Astrocyte (in vitro differentiated cells and primary cell): ENCODE measurements around the gene LIX1L. TPM values are rescaled to one million over a fixed set of nuclear protein-coding genes. Genes with fewer than 3 reads are reported as not detected.
A peak's percentile ranks its signal among the peaks of the same experiment; 100 is the strongest.

Experiments used
- DNase-seq: peaks from one replicate; pipeline ENCODE4 v3.0.0-alpha.2; 2010; ENCODE audit warnings: low read depth
- FAIRE-seq: peaks from 2 replicates; lab custom pipeline; 2011; peaks lifted over from hg19 to GRCh38; lab: Jason Lieb, UNC
- H2AFZ ChIP-seq: 2 replicates; pipeline ENCODE4 v1.6.0; 2012; ENCODE audit warnings: low read depth, low read length, inconsistent platforms
- H3K27ac ChIP-seq: 2 replicates; pipeline ENCODE4 v1.5.1; 2011; ENCODE audit warnings: low read depth, low read length, inconsistent platforms
- H3K27me3 ChIP-seq: 2 replicates; pipeline ENCODE4 v1.6.0; 2011; ENCODE audit warnings: low read length, inconsistent platforms; ENCODE audit not compliant: insufficient read depth
- H3K36me3 ChIP-seq: 2 replicates; pipeline ENCODE4 v1.5.1; 2011; ENCODE audit warnings: low read length, inconsistent platforms; ENCODE audit not compliant: insufficient read depth
- H3K4me1 ChIP-seq: 2 replicates; pipeline ENCODE4 v1.5.1; 2011; ENCODE audit warnings: low read length, inconsistent platforms; ENCODE audit not compliant: insufficient read depth
- H3K4me2 ChIP-seq: 2 replicates; pipeline ENCODE4 v1.6.0; 2012; ENCODE audit warnings: low read length, inconsistent platforms
- H3K4me3 ChIP-seq: 2 replicates; pipeline ENCODE4 v1.5.1; 2011; ENCODE audit warnings: low read depth, mild to moderate bottlenecking, low read length, inconsistent platforms; ENCODE audit not compliant: insufficient read depth
- H3K79me2 ChIP-seq: 2 replicates; pipeline ENCODE4 v1.6.0; 2012; ENCODE audit warnings: mild to moderate bottlenecking, low read length, inconsistent platforms; ENCODE audit not compliant: insufficient read depth
- H3K9ac ChIP-seq: 2 replicates; pipeline ENCODE4 v1.6.0; 2012; ENCODE audit warnings: mild to moderate bottlenecking, low read length, inconsistent platforms
- H3K9me3 ChIP-seq: 2 replicates; pipeline ENCODE4 v1.5.1; 2012; ENCODE audit warnings: low read depth, mild to moderate bottlenecking, low read length, inconsistent platforms; ENCODE audit not compliant: insufficient read depth
- H4K20me1 ChIP-seq: 2 replicates; pipeline ENCODE4 v1.6.0; 2012; ENCODE audit warnings: low read length, inconsistent platforms; ENCODE audit not compliant: insufficient read depth
- H3K27ac Mint-ChIP-seq: one replicate; pipeline ENCODE4 v1.8.0; 2021; ENCODE audit warnings: mild to moderate bottlenecking, mixed read lengths; ENCODE audit not compliant: unreplicated experiment
- H3K27me3 Mint-ChIP-seq: one replicate; pipeline ENCODE4 v1.8.0; 2021; ENCODE audit warnings: low read depth, mixed read lengths; ENCODE audit not compliant: unreplicated experiment
- H3K36me3 Mint-ChIP-seq: one replicate; pipeline ENCODE4 v1.8.0; 2021; ENCODE audit warnings: low read depth, mixed read lengths; ENCODE audit not compliant: unreplicated experiment
- H3K4me1 Mint-ChIP-seq: one replicate; pipeline ENCODE4 v1.8.0; 2021; ENCODE audit warnings: low read depth, mixed read lengths; ENCODE audit not compliant: unreplicated experiment
- H3K4me3 Mint-ChIP-seq: one replicate; pipeline ENCODE4 v1.8.0; 2021; ENCODE audit warnings: mild to moderate bottlenecking, moderate library complexity, mixed read lengths; ENCODE audit not compliant: unreplicated experiment
- H3K9me3 Mint-ChIP-seq: one replicate; pipeline ENCODE4 v1.8.0; 2021; ENCODE audit warnings: mild to moderate bottlenecking, mixed read lengths; ENCODE audit not compliant: unreplicated experiment
- EZH2 ChIP-seq: IDR thresholded peaks from 2 replicates; pipeline ENCODE4 v1.6.1; 2012; ENCODE audit warnings: mild to moderate bottlenecking, low read length, inconsistent platforms; ENCODE audit not compliant: insufficient read depth
- total RNA-seq: library from RNA; stranded (reverse); gene quantifications from 2 replicates; pipeline ENCODE4 v1.2.1, GENCODE V29; 2021
- TF ChIP-seq, protein P1 (sequence below): IDR thresholded peaks from 2 replicates; pipeline ENCODE4 v1.5.1; 2011; ENCODE audit warnings: low read depth, mild to moderate bottlenecking, inconsistent platforms, low read length, moderate library complexity; ENCODE audit not compliant: insufficient read depth

Gene LIX1L
- total RNA-seq, 1 donor from 2014 or later, result 37.2 TPM

DNA sequence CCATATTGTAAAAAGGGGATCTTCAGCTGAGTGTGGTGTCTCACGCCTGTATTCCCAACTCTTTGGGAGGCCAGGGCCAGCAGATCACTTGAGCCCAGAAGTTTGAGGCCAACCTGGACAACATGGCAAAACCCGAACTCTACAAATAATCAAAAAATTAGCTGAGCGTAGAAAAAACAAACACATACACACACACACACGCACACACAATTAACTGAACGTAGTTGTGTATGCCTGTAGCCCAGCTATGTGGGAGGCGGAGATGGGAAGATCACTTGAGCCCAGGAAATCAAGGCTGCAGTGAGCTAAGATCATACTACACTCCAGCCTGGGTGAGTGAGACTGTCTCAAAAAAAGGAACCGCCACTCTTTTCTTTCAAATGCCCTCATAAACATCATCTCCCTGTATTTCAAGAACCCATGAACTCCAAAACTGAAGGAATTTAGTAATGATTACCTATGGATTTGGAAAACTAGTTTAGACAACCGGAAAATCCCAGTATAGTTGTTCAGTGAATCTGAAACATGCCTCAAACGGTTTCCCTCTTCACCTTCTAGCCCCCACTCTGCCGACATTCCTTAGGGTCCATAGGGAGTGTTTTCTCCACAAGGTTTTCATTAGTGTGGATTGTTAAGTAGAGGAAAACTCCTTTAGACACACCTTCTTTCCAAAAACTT is 34.1 kb upstream of the LIX1L start:
- H2AFZ ChIP-seq, result no peak overlapping the region
- no peaks in the 10 kb centered on the region for H3K9me3 Mint-ChIP-seq
- H3K4me1 ChIP-seq, result peaks cover 15% of the 10 kb centered on the region
- H3K4me3 ChIP-seq, result no peak overlapping the region
- peak overlapping the region; percentile 100 for H3K4me3 Mint-ChIP-seq
- H3K27ac Mint-ChIP-seq, result peak overlapping the region; percentile 48
- DNase-seq (no peak), FAIRE-seq (no peak)
- TF ChIP-seq, protein P1, sequence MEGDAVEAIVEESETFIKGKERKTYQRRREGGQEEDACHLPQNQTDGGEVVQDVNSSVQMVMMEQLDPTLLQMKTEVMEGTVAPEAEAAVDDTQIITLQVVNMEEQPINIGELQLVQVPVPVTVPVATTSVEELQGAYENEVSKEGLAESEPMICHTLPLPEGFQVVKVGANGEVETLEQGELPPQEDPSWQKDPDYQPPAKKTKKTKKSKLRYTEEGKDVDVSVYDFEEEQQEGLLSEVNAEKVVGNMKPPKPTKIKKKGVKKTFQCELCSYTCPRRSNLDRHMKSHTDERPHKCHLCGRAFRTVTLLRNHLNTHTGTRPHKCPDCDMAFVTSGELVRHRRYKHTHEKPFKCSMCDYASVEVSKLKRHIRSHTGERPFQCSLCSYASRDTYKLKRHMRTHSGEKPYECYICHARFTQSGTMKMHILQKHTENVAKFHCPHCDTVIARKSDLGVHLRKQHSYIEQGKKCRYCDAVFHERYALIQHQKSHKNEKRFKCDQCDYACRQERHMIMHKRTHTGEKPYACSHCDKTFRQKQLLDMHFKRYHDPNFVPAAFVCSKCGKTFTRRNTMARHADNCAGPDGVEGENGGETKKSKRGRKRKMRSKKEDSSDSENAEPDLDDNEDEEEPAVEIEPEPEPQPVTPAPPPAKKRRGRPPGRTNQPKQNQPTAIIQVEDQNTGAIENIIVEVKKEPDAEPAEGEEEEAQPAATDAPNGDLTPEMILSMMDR, result no peak
- TF ChIP-seq EZH2, result no peak
- no peaks in the 10 kb centered on the region for H3K27me3 ChIP-seq
- no peaks in the 10 kb centered on the region for H3K27me3 Mint-ChIP-seq
- H3K4me2 ChIP-seq, result no peak overlapping the region
- H4K20me1 ChIP-seq, result peaks cover 27% of the 10 kb centered on the region
- H3K79me2 ChIP-seq, result peaks cover 28% of the 10 kb centered on the region
- H3K9ac ChIP-seq, result no peak overlapping the region
- H3K27ac ChIP-seq, result no peak overlapping the region
- no peaks in the 10 kb centered on the region for H3K9me3 ChIP-seq
- H3K36me3 Mint-ChIP-seq, result peaks cover 30% of the 10 kb centered on the region
- H3K36me3 ChIP-seq, result peaks cover 23% of the 10 kb centered on the region
- H3K4me1 Mint-ChIP-seq, result peaks cover 8% of the 10 kb centered on the region

DNA sequence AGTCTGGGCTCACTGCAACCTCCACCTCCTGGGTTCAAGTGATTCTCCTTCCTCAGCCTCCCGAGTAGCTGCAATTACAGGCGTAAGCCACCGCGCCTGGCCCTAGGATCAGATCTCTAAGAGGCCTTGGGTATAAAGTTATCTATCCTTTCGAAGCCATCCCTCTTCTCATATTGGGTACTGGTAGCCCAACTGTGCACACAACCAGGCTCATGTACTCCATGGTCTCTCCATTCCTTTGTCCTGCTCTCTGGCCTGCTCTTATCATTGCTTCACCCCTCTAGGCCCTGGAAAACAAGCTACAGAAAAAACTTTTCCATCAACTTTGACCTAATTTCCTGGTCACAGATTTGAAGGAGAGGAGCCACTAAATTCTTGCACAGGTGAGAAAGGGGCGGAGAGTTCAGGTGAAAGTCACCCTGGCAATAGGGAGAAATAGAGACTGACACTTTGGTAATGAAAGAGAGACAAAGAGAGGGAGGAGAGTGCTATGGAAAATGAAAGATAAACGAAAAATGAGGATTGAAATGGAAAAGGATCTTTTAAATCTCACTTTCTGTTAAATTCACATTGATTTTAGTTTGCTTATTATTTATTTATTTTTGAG is 32.5 kb upstream of the LIX1L start:
- TF ChIP-seq, protein P1, result no peak
- no peak for TF ChIP-seq EZH2
- Mint-ChIP-seq H3K27me3 (no peaks in the 10 kb centered on the region), H3K9me3 (no peaks in the 10 kb centered on the region), H3K4me1 (peaks cover 17% of the 10 kb centered on the region), H3K36me3 (peaks cover 30% of the 10 kb centered on the region), H3K4me3 (peak overlapping the region; percentile 100), H3K27ac (no peak overlapping the region)
- Histone ChIP-seq H3K27me3 (no peaks in the 10 kb centered on the region), H3K27ac (no peak overlapping the region), H3K36me3 (peaks cover 23% of the 10 kb centered on the region), H3K9me3 (no peaks in the 10 kb centered on the region), H3K4me3 (no peak overlapping the region), H3K79me2 (peaks cover 18% of the 10 kb centered on the region), H3K4me1 (peaks cover 20% of the 10 kb centered on the region), H4K20me1 (peaks cover 26% of the 10 kb centered on the region), H2AFZ (no peak overlapping the region), H3K4me2 (no peak overlapping the region), H3K9ac (no peak overlapping the region)
- no peak for FAIRE-seq
- DNase-seq, result no peak

GRCh38 chr1:145988773-145989172 is 31.0 kb upstream of the LIX1L start:
- Histone ChIP-seq H3K9ac (no peak overlapping the region), H3K27ac (no peak overlapping the region), H3K79me2 (peaks cover 3% of the 10 kb centered on the region), H3K4me2 (no peak overlapping the region), H3K36me3 (peaks cover 11% of the 10 kb centered on the region), H4K20me1 (peaks cover 11% of the 10 kb centered on the region), H2AFZ (no peak overlapping the region), H3K27me3 (no peaks in the 10 kb centered on the region), H3K4me1 (peaks cover 12% of the 10 kb centered on the region), H3K9me3 (no peaks in the 10 kb centered on the region), H3K4me3 (no peak overlapping the region)
- DNase-seq (no peak), FAIRE-seq (no peak)
- no peaks in the 10 kb centered on the region for H3K27me3 Mint-ChIP-seq
- peaks cover 23% of the 10 kb centered on the region for H3K4me1 Mint-ChIP-seq
- peaks cover 15% of the 10 kb centered on the region for H3K36me3 Mint-ChIP-seq
- no peak overlapping the region for H3K27ac Mint-ChIP-seq
- TF ChIP-seq, protein P1, result no peak
- no peak for TF ChIP-seq EZH2
- no peak overlapping the region for H3K4me3 Mint-ChIP-seq
- no peaks in the 10 kb centered on the region for H3K9me3 Mint-ChIP-seq
